AG08395 (cell line): ENCODE measurements around the gene HLF.
A peak's percentile ranks its signal among the peaks of the same experiment; 100 is the strongest.

Experiments used
- DNase-seq: peaks from one replicate; pipeline ENCODE4 v3.0.0; 2012; ENCODE audit warnings: mixed read lengths, low spot score

HLF gene

DNA sequence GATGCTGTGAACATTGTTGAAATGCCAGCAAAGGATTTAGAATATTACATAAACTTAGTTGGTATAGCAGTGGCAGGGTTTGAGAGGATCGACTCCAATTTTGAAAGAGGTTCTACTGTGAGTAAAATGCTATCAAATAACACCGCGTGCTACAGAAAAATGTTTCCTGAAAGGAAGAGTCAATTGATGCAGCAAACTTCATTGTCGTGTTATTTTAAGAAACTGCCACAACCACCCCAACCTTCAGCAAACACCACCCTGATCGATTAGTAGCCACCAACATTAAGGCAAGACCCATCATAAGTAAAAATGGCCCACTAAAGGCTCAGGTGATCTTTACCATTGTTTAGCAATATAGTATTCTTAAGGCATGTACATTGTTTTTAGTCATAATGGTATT, 27.3 kb downstream of the HLF start:
- no peak for DNase-seq

DNA sequence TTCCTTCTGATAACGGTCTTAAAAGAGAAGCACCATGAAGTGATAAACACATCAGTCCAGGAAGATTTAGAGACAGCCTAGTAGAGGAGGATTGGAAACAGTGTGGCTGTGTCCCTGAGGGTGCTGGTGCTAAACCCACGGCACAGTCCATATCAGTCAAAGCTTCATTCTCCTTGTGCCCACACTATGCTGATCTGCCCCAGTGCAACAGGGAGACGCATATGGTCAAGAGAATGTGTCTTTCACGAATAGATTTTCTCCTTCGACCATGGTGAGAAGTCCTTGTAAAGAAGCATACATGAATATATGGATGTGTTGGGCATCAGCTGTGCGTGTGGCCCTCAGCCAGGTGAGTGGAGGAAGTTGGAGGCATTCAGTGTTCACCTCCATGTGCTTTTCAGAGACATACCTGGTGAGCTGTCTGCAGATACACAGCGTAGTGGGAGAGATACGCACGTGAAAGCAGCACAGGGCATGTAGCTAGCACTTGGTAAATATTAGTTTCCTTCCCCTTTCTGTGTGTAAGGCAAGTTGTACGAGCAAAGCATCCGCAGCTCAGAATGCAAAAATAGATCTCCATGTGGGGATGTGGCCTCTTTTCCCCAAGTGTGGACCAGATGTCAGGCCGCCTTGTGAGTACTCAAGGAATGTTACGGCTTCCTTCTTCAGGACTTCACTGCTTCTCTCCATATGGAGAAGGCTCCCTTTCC, 29.4 kb downstream of the HLF start:
- peak; percentile 57 for DNase-seq

DNA sequence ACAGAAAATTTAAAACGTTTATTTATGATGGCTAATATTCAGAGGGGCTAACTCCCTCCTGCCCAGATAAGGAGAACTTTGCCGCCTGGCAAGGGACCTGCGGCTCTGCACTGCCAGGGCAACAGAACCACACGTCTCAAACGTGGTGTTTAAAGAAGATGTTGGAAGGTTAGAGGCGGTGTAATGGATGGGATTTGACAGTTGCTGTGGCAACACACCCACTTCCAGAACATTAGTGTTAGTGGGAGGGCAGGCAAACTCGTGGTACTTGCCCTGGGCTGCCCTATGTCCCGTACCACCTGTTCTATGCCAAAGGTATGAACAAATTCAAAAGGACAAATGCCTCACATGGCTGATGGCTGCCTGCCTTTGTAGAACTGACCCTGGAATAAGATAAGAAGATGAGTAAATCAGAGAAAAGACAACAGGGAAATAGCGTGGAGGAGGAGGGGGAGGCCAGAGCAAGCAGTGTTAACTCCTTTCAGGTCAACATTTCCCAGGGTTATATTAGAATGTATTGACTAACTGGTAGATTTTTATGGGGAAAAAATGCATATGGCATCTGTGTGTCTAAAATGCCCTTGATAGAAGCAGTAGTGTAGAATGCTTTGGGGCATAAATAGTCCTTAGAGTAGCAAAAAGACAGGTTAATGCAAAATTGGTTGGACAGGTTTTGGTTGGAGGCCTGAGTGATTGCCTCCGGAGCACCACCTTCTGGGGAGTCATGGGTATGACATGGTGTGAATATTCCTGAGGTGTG, 30.8 kb downstream of the HLF start:
- DNase-seq, result peak; percentile 77

DNA sequence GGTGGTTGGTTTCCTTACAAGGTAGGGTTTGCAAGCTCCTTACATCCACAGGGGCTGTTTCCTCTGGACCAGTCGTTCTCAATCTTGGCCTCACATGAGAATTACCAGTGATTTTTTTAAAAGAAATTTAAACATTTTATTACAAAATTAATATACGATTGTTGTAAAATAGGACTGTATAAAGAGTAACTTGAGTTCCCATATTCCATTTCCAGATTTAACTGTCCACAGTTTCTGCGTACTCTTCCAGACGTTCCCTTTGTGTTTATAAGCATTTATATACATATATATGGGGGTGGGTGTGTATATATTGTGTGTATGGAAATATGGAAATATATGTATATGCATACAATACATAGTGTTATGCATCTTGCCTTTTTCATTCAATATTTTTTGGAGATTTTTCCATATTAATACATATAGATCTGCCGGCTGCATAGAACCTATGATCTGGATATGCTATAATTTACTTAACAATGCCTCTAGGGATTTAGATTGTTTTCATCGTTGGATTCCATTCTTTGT, 31.5 kb downstream of the HLF start:
- DNase-seq, result no peak

DNA sequence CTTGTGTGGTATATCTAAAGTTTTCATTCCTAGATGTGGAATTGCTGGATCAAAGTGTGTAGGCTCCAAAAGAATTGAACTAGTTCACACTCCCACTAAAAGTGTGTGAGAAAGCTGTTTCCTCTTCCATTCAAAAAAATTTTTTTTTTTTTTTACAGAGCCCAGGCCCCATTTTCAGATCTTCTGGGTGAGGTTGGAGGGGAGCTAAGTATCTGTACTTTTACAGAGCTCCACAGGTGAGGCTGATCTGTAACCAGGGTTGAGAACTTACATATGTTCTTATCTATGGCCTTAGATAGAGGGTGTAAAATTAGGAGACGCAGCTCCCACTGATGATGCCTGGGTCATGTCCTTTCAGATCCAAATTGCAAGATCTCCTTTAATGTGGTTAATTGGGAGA, 31.9 kb downstream of the HLF start:
- no peak for DNase-seq

DNA sequence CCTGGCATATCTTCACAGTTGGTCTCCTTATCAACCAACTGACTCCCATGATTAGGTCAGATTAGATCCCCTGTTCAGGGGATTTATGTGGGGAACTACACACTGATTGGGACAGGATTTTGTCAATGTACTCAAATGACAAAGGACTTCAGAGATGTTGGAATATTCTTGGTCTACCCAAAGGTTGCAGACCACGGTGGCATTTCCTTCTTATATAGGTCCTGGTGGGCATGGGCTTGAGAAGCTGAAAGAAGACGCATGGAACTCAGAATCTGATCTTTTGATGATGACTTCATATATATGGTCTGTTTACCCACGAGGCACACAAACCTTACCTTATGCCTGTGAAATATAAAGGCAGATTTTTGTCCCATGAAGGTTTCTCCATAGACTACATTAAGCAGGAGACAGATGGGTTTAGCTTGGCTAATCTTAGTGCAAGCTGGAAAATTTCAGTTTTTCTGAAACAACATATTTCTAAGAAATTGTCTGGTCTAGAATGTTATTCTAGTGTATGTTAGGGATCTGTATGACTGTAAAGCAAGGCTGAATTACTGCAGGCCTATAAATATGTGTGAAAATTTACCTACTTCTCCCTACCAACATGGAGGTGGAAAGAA, 33.5 kb downstream of the HLF start:
- DNase-seq, result no peak

DNA sequence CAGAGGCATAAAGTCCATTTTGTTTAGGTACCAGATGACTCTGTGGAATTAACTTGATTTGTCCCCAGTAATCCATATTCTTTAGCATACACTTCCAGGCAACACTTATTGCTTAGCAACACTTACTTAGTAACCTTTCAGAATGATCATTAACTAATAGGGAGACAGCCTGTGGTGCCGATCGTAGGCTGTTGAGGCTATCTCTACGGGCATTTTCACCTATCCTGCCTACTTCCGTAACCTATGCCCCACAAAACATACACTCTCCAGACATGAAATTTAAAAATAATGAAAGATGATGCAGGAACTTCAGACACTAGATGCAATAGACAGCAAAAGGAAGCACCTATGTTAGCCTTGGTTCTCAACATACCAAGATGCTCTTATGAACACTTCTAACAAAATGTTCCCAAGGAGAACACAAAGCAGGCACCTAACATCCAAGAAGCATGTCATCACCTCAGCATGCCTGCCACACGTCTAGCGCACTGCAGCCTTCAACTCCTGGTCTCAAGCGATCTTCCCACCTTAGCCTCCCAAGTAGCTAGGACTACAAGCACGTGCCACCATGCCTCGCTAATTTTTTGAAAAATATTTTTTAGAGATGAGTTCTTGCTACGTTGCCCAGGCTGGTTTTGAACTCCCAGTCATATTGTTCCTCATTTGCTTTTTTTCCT, 34.5 kb downstream of the HLF start:
- no peak for DNase-seq

DNA sequence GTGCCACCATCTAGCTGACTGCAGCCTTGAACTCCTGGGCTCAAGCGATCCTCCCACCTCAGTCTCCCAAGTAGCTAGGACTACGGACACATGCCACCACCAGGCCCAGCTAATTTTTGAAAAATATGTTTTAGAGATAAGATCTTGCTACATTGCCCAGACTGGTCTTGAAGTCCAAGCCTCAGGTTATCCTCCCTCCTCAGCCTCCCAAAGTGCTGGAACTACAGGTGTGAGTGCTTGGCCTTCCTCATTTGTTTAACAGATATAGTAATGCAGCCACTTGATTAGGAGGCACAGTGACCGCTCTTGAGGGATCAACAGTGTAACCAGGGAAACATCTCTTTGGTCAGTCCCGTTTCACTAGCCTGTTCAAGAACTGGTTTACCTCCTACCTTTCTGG, 35.1 kb downstream of the HLF start:
- DNase-seq, result no peak

DNA sequence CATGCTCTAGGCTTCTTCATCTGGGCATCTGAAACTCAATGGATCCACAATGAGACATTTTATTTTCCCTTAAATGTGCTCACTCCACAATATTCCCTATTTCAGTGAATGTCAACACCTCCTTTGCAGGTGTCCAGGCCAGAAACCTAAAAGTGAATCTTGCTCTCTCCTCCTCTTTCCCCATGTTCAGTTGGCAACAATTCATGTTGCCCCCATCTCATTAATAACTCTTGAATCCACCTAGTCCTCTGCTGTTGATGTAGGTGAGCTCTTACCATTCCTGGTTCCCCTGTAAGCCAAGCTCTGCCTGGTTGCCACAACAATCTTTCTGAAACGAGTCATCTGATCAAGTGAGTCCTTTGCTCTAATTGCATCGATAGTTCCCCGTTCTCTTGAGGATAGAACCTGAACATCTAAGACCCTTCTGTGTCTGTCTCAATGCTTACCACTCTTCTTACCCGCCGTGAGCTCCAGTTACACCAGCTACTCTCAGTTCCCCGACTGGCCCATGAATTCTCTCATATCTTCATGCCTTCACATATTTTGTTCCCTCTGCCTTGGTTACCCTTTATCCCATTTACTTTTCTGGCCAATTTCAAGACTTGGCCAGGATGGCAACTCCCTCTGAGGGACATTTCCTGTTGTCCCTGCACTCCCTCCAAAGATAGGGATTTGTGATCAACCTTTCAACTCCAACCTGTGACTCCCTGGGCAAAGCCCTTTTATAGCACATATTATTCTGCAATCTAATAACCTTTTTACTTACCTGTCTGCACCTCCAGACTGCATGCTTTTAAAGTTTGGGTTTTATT, 35.9 kb downstream of the HLF start:
- no peak for DNase-seq

DNA sequence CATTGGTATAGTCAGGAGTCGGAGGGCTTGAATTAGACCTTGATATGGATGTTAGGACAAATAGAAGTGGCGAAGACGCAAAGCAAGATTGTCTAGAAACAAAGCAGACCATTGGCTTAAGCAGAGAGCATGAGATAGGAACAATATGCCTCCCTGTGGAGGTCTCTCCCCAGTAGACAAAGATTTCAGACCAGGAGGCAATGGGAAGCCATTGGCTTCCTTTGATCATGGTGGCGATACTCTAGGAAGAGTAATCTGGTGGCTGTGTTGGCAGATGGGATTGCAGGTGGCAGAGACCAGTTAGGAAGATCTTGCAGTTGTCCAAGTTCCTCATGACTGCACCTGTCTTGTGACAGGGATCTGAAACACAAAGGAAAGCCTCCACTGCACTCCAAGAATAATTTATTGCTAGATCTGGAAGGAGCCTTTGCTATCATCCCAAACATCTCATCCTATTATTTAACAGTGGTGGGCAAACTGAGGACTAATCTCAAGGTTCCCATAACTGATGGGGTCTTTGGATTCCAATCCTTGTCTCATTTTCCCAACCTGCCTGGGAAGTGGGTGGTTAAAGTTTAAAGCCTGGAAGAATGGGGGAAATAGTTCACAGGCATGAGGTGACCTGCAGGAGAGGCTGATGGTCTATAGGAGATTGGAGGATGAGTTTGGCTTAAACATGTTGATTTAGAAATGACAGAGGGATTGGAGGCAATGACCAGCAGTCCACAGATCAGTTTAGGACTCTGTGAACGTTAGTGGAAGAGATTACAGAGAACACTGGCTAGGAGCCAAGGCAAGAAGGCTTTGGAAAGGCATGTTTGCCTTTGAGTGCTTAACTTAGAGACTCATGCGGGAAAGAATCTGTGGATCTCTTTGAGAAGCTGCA, 37.0 kb downstream of the HLF start:
- DNase-seq, result no peak

DNA sequence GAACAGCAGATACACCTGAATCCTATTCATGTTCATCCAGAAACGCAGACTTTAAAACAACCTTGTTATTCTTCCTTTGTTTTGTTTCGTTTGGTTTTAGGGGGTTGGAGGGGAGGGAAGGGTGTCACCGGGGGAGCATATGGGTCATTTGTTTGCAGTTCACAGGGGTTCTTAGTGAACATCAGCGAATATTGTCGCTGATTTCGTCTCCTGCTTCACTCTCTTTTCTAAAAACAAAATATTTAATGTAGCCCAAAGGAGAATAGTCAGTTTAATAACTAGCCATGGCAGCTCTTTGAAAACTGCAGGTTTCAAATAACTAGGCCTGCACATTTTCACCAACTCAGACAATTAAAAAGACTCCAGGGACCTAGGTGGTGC, 37.6 kb downstream of the HLF start:
- no peak for DNase-seq

DNA sequence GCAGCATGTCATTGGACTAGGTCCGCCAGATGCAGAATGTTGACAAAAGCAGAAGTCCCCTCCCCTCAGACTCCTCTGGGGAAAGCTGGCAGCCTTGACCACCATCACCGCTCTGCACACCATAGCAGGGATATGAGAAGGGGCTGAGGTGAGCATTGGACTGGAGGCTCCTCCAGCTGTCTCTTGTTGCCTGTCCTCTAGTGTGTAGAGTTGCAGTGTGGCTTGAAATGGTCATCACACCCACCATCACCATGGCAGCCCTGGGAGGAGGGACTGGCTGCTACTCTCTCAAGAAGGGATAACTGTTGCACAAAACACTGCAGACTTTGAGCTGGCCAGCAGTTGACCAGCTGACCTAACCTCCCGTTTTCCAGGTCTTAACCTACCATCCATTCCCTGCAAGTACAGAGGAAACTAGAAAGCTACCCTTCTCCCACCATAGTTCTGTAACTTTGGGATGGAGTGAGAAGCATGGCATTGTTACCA, 38.3 kb downstream of the HLF start:
- no peak for DNase-seq

DNA sequence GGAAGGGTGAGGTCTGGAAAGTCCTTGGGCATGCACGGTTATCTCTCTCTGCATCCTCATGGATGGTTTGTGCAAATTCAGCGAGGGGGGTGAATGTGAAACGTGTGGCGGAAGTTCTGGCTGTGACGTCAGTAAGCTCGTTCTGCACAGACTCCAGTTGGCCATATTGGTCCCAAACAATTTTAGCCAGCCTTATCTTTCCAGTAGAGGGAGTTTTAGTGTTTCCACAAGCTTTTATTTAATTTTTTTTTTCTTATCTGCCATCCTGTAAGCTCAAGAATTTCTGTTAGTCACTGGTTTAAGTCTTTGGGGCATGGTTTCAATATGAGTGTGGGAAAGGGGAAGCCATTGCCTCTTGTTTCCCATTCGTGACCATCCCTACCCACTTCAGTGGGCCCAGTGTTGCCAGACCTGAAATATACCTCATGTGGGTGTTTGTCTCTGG, 39.0 kb downstream of the HLF start:
- no peak for DNase-seq

DNA sequence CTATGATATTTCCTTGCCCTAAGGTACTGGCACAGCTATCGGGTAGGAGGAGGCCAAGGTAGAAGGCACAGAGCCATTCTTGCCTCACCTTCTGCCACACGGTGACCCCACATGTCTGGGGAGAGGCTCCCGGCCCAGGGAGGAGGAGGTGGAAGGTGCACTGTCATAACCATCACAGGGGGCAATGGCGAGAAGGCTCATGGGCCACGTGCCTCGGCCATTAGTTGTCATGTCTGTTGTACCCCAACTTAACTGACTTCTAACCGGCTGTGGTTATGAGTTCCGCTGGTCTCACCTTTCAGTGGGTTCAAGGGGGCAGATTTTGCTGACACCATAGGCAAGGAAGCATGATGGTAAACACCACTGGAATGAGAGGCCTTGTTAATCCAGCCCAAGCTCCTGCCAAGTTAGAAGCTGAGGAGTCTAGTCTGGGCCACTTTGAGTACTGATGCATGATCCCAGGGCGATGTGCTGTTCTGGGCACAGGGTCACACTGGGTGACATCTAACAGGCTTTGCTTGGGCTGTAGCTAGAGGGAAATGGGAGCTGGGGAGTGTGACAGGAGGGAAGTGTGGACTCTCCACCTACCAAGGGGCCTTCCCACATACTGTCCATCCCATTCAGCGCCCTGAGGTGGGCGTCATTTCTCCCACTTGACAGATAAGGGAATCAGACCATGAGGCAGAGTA, 39.6 kb downstream of the HLF start:
- DNase-seq, result no peak

DNA sequence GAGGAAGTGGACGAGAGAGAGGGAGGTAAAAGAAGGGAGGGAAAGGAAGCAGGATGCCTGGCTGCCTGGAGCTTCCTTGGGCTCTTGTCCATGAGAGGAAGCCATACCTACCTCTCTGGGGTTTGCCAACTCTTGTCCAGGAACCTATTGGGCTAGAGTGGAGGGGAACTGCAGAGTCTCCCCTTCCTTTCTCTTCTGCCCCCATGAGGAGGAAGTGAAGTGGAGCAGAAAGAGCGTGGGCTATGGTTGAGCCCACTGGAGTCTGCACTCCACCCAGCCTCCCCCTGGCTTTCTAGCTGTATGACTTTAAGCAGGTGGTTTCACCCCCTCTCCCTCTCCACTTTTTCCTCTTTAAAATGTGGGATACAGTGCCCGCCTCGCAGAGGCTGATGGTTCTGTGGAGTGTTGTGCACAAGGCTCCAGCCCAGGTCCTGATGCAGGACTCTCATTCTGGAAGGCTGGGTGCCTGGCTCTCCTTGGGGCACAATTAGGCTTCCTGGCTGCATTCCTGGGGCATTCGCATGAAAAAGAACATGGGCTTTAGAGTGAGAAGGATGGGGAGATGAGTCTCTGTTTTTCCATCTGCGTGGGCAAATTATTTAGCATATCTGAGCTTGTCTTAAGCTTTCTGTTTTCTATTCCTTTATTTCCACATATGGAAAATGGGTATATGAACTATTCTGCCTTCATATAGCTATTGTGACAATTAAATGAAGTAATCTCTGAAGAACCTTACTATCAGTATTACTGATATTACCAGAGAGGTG, 40.7 kb downstream of the HLF start:
- DNase-seq, result no peak

DNA sequence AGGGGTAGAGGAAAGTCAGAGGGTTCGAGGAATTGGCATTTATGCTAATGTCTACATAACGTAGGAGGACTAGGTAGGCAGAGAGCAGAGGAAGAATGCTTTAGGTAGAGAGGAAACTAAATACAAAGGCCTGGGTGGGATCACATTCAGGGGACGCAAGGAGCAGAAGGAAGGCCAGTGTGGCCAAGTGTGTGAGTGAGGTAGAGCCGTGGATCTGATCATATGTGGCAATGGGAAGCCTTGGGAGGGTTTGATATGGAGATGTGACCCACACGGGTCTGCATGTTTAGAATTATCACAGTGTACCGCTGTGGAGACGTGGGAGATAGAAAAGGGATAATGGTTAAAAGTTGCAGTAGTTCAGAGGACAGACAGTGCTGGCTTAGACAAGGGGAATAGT, 43.1 kb downstream of the HLF start:
- no peak for DNase-seq

DNA sequence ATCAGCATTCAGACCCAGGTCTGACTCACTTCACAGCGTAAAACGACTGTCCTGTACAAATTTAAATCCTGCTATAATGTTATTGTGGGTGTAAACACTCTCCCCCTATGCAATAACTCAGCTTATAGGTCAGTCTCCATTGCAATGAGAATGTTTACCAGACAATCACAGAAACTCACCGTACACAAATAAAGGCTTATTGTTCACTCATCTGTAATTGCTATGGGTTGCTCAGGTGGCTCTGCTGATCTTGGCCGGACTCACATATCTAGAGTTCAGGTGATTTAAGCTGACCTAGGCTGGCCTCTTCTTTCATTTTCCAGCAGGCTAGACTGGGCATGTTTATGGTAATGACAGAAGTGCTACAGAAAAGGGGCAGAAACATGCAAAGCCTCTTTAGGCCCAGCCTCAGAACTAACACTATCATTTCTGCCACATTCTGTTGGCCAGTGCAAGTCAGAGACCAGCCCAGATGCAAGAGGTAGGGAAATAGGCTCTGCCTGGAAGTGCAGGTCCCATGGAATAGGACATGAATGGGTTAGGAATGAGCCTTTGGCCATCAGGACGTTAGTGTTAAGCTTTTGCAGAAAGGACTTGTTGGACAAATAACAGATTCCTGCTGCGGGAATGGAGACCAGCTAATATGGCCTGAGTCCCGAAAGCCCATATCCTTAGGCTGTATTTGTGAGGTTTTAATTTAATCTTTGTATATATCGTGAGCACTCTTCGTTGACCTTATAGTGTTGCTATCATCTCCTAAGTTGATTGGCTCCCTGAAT, 44.0 kb downstream of the HLF start:
- no peak for DNase-seq

DNA sequence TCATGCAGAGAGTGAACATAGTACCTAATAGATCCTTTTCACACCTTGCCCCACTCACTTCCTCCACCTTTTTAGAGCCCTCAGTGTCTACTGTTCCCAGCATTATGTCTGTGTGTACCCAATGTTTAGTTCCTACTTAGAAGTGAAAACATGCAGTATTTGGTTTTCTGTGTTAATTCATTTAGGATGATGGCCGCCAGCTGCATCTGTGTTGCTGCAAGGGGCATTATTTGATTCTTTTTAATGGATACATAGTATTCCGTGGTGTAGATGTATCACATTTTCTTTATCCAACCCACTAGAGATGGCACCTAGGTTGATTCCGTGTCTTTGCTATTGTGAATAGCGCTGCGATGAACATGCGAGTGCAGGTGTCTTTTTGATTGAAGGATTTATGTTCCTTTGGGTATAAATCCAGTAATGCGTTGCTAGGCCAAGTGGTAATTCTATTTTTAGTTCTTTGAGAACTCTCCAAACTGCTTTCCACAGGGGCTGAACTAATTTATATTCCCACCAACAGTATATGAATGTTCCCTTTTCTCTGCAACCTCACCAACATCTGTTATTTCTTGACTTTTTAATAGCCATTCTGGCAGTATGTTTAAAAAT, 47.1 kb downstream of the HLF start:
- no peak for DNase-seq
